CD4-positive, alpha-beta T cell treated with Interleukin-21 for 1 hour (primary cell): ENCODE data around the gene COMMD6.
A peak's percentile ranks its signal among the peaks of the same experiment; 100 is the strongest.
"Not testable (repeated sequence)": the region's sequence is repeated elsewhere in the genome, so short reads cannot be mapped to it uniquely, and the experiment has no call there.

Experiments
- DNase-seq: peaks from one replicate; pipeline ENCODE4 v3.0.0-alpha.2; 2020

The COMMD6 gene

DNA sequence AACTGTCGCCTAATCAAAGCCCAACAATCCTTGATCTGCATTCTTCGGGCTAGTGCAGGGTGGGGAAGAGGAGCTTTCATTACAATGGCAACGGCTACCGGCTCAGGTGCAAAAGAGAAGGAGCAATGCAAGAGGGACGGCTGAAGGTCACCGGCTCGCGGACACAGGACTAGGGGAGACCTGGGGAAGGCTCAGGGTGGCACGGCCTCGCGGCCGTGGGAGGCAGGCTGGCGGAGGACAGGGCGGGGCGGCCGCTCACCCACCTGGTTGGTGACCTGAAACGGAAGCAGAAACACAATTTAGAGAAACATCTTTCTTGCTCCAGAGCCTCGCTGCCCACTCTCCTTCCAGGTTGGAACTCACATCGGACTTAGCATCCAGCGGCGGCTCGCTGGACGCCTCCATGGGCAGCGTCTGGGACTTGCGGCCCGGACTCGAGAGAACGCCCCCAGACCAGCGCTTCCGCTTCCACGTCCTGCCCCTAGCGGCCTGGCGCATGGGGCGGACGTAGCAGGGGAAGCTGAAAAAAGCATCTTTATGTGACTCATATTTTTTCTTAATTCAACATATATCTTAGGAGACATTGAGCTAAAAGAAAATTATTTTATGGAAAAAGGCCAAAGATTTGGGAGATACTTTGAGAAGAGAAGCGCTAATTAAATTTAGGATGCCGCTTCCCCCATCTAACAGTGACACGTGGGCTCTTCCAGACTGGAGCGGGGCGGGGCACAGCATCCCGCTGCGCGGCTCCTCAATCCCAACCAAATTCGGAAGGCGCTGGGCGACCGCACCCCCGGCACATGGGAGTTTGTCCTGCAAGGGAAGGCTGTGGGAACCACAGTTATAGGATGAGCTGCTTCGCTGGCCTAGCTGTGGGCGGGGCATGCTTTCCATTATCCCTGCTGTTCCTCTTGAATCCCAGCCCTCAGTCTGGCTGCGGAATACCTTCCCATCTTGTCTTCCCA is at the start of gene COMMD6:
COMMD6 (minus strand) TSS at position 441 of the 965 bp plus-strand sequence; CDS start at position 405, 36 bp downstream.
- DNase-seq: peak; percentile 68

- no peak for DNase-seq
These were observed 47.5 kb upstream of the COMMD6 start for GRCh38 chr13:75585153-75585552.

DNA sequence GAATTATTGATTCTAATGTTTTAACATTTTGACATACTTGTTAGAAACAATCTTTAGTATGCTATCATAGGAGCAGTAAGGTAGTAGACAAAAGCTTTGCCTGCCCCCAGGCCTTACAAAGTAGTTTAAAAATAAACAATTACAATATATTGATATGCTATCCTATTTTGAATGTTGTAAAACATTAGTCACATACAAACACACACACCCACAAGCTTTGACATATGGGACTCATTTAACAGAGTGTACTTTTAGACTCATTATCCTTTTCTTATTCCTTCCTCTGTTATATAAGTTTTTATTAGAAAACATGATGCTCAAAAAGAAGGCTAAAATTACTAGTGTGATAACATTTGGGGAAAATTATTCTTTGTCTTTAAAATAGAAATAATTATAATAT is 45.5 kb upstream of the COMMD6 start:
- no peak for DNase-seq

- no peak for DNase-seq
These were observed 44.4 kb upstream of the COMMD6 start for GRCh38 chr13:75581874-75582640.

DNA sequence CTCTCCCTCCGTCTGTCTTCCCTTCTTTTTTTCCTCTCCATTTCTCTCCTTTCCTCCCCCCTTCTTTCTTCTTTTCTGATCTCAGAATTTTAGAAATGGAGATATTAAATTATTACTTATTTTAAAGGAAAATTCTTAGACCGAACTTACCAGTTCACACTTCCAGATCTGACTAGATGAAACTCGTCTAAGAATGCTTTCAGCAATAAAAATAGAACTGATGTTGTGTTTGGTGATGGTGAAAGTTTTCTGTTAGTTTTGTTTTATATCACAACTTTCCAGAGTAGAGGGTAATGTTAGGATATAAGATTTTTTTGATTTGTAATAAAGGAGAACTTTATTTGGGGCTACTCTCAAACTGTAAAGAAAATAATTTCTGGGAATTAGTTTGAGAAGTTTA is 41.9 kb upstream of the COMMD6 start:
- DNase-seq: no peak

- DNase-seq: no peak
These were observed 31.9 kb upstream of the COMMD6 start for GRCh38 chr13:75569576-75569975.

DNA sequence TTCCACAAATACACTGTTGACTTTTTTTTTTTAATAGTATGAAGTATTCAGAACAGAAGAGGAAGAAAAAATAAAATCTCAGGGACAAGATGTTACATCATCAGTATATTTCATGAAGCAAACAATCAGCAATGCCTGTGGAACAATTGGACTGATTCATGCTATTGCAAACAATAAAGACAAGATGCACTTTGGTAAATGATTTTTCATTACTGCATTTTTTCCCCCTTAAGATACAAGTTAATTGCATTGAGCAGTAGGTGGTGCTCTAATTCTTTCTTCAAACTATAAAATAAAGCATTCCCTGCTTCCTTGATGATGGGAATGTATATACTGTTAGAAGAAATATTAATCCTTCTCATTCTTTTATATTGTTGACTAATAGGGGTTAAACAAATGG is 29.0 kb upstream of the COMMD6 start:
- no peak for DNase-seq

DNA sequence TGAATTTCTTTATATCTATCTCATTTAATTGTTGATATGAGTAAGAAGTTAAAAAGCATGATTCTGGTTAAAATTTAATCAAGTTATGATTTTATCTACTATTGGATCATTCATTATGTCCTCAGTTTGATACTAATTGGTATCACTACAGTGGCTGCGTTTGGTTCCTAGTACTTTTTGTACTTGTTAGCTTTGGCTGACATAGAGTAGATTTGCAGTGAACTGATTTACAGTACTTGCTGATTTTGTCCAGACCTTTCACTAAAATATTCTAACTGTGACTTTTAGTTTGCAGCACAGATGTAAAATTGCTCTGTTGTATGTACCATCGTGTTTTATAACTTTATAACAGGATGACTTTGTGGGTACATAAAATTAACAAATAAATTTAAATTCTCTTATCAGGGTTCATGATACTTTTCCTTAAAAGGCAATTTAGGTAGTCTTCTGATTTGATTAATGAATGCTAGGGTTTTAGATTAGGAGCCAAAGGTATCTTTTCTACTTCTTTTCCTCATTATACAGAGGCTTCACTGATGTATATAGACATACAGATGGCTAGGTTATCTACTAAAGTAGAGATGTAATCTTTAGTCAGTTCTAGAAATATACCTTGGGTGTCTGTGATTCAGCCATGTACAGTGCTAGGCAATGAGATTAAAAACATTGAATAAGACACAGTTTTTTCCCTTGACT is 20.7 kb upstream of the COMMD6 start:
- DNase-seq: no peak

GRCh38 chr13:75556961-75557360 is 19.3 kb upstream of the COMMD6 start:
- no peak for DNase-seq

DNA sequence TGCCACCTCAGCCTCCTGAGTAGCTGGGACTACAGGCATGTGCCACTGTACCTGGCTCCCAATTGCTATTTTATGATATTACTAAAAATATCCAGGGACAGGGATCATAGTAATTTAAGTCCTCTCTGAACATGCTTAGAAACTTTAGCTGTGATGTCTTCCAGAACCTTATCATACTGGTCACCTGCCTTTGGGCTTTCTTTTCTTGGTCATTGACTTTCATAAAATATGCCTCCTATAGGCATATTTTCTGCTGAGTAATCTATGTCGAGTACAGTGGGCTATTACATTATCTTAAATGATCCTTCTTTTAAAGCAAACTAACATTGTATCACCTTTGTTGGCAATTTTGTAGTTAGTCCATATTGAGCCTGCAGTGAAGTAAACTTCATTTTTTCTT is 18.2 kb upstream of the COMMD6 start:
- DNase-seq: no peak

DNA sequence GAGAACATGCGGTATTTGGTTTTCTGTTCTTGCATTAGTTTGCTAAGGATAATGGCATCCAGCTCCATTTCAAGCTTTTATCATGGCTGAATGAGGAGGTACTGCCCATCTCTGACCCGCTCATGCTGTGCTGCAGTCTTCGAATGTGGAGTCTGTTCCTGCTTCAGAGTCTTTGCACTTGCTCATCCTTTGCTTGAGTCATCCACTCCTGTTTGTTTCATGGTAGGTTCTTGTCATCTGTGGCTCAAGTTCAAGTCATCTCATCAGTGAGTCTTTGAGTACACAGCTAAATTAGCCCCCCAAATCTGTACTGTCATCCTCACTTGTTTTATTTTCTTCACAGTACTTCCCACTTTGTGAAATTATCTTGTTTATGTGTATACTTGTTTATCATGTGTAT is 17.3 kb upstream of the COMMD6 start:
- DNase-seq: no peak

- no peak for DNase-seq
These were observed 16.8 kb upstream of the COMMD6 start for GRCh38 chr13:75554464-75554863.

- no peak for DNase-seq
These were observed 12.5 kb upstream of the COMMD6 start for GRCh38 chr13:75550159-75550567.

- DNase-seq: peak; percentile 97
These were observed 11.9 kb upstream of the COMMD6 start, which contains the start of gene UCHL3 for GRCh38 chr13:75549262-75550158. UCHL3 (plus strand) TSS chr13:75549791; CDS start chr13:75549821, 30 bp downstream.

DNA sequence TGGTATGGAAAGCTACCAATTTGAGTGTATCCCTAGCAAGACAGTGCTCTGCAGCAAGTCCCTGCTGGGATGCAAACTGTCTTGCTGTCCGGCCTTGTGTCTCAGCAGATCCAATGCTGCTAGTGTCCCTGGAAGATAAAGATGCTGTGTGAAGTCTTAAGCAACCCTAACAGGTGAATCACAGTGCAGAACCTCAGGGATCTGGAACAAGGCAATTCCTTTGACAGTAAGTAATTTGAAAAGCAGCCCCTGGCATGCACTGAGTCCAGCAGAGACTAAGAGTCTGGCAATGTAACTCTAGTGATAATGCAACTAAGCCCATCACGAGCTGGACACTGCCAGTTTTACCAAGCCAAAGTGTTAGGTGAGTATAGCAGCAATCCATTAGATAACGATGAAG is 10.3 kb upstream of the COMMD6 start:
- no peak for DNase-seq

DNA sequence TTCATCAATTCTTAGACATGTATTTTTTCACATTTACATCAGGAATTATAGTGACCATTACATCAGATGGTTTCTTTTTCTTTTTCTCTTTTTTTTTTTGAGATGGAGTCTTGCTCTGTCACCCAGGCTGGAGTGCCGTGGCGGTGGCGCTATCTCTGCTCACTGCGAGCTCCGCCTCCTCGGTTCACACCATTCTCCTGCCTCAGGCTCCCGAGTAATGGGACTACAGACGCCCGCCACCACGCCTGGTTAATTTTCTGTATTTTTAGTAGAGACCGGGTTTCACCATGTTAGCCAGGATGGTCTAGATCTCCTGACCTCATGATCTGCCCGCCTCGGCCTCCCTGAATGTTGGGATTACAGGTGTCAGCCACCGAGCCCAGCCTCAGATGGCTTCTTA is 7.7 kb upstream of the COMMD6 start:
- not testable (repeated sequence) for DNase-seq

- DNase-seq: no peak
These were observed 7.2 kb upstream of the COMMD6 start for GRCh38 chr13:75544681-75545330.

DNA sequence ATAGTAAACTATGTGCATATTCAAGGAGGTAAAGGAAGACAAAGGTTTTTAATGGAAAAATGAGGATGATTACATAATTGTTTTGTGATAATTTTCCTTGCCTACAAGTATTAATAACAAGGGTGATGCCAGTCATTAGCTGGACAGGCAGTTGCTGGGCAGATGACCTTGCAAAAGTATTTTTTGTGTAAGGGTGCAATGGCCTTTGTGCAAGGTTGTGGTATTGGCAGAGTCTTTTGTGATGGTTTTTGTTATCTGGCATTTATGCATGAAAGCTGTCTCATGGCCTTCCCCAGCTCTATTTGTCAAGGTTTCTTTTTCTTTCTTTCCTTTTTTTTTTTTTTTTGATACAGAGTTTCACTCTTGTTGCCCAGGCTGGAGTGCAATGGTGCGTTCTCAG is 4.3 kb upstream of the COMMD6 start:
- no peak for DNase-seq

GRCh38 chr13:75541287-75541686 is 3.6 kb upstream of the COMMD6 start:
- no peak for DNase-seq

DNA sequence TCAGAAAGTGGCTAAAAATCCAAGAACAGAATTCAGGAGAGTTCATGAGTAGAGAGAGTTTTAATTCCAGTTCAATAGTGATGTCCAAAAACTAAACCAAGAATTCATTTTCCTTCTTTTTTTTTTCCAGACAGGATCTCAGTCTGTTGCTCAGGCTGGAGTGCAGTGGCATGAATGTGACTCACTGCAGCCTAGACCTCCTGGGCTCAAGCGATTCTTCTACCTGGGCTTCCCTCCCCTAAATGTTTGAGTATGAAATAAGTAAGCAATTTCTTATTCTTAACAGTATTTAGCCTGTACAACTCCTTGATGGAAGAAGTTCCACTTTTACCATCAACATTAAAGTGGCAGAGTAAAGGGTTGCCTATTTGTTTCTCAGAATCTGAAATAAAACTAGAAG is 3.8 kb downstream of the COMMD6 start:
- DNase-seq: no peak

DNA sequence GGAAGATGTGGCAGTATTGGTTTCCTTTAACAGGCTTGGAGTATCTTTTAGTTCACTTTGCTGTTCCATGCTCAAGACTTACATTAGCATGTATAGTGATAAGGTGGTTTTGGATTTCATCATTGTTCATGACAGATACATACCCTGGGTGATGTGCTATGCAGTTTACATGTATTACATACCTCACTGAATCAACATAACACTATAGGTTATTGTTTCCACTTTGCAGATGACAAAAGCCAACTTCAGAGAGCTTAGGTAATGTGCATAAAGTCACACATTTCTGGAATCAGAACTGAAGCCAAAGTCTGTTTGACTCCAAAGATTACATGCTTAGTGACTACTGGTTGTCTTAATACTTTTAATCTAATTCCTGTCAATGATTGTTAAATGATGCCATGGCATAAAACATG is 7.1 kb downstream of the COMMD6 start:
- DNase-seq: no peak

GRCh38 chr13:75521956-75522355 is 15.7 kb downstream of the COMMD6 start:
- DNase-seq: no peak
